SKM-1 (cell line): ENCODE results near the gene CNIH3.
"Not testable (repeated sequence)": the region's sequence is repeated elsewhere in the genome, so short reads cannot be mapped to it uniquely, and the experiment has no call there.

Experiments used
- DNase-seq: peaks from one replicate; lab custom pipeline; 2025; ENCODE audit not compliant: unreplicated experiment; lab: John Stamatoyannopoulos, UW

Gene CNIH3

GRCh38 chr1:224683936-224684335 lies 67.8 kb downstream of the CNIH3 start:
- DNase-seq = no peak

- DNase-seq = no peak
These were observed 68.9 kb downstream of the CNIH3 start for GRCh38 chr1:224684979-224685425.

GRCh38 chr1:224686140-224686539 lies 70.0 kb downstream of the CNIH3 start:
- DNase-seq = not testable (repeated sequence)

- DNase-seq = no peak
These were observed 71.3 kb downstream of the CNIH3 start for GRCh38 chr1:224687465-224687864.

- no peak for DNase-seq
These were observed 73.3 kb downstream of the CNIH3 start for GRCh38 chr1:224689374-224689773.

GRCh38 chr1:224690576-224690975 lies 74.5 kb downstream of the CNIH3 start:
- DNase-seq = no peak

- no peak for DNase-seq
These were observed 75.2 kb downstream of the CNIH3 start for GRCh38 chr1:224691148-224691925.

GRCh38 chr1:224694969-224695368 lies 78.9 kb downstream of the CNIH3 start:
- no peak for DNase-seq

GRCh38 chr1:224696021-224696420 lies 79.9 kb downstream of the CNIH3 start:
- DNase-seq = no peak

- DNase-seq = no peak
These were observed 81.0 kb downstream of the CNIH3 start for GRCh38 chr1:224696891-224697765.

- no peak for DNase-seq
These were observed 81.9 kb downstream of the CNIH3 start for GRCh38 chr1:224698015-224698451.

- DNase-seq = peak; percentile 54
These were observed 84.9 kb downstream of the CNIH3 start for GRCh38 chr1:224700918-224701531.

GRCh38 chr1:224703702-224704101 lies 87.6 kb downstream of the CNIH3 start:
- DNase-seq = no peak

GRCh38 chr1:224704107-224704735 lies 88.1 kb downstream of the CNIH3 start:
- DNase-seq = no peak

- no peak for DNase-seq
These were observed 89.5 kb downstream of the CNIH3 start for GRCh38 chr1:224705578-224705977.

GRCh38 chr1:224707843-224708725 lies 92.0 kb downstream of the CNIH3 start:
- no peak for DNase-seq

- DNase-seq = no peak
These were observed 94.1 kb downstream of the CNIH3 start for GRCh38 chr1:224710196-224710595.

GRCh38 chr1:224711231-224711756 lies 95.2 kb downstream of the CNIH3 start:
- DNase-seq = not testable (repeated sequence)

- no peak for DNase-seq
These were observed 95.8 kb downstream of the CNIH3 start for GRCh38 chr1:224711876-224712275.

- DNase-seq = no peak
These were observed 97.1 kb downstream of the CNIH3 start for GRCh38 chr1:224713228-224713627.
